ENCODE measurements around the gene LIPH. TPM values are rescaled to one million over a fixed set of nuclear protein-coding genes. Genes with fewer than 3 reads are reported as not detected.

Gene LIPH
- total and polyA plus RNA-seq, 12 donors = 0.07 to 11.2 (median 0.90) TPM; not detected in 1

- peak; percentile 89 to 99 for TF ChIP-seq POLR2A (IDR thresholded peaks at IDR 0.05)
- peak in 1 of 6 experiments; percentile 19 for TF ChIP-seq CTCF (IDR thresholded peaks at IDR 0.05)
- peak within 1 kb of the TSS; percentile 26 to 100 (median 64) for H3K4me3 ChIP-seq
- H3K36me3 ChIP-seq (replicated peaks in 1 of 2) = peaks cover 0 to 31% of the 10 kb centered on the region in 2 donors
- DNase-seq = peak; percentile 95 to 97 (median 96)
- H3K4me1 ChIP-seq (replicated peaks in 1 of 2) = peaks cover 26 to 35% of the 10 kb centered on the region in 2 donors
- H3K27me3 ChIP-seq = no peaks in the 10 kb centered on the region
- peak within 1 kb of the TSS; percentile 75 to 97 (median 89) for H3K27ac ChIP-seq
- no peaks in the 10 kb centered on the region for H3K9me3 ChIP-seq (replicated peaks in 1 of 3)
- WGBS, 4 donors = 0 to 1% (median 0%) methylated on average over 29 to 82 of the region's 82 CpGs
- intact Hi-C loops (cut with DNase I) = no loop called here
These were observed 53.6 kb downstream of the LIPH start, which contains the start of gene TMEM41A for GRCh38 chr3:185498503-185499396. Gene TMEM41A (minus strand): TSS chr3:185499035. CDS start chr3:185498961, 74 bp downstream.

- Histone ChIP-seq H3K9me3 (replicated peaks in 1 of 3) (no peaks in the 10 kb centered on the region), H3K27me3 (no peaks in the 10 kb centered on the region), H3K36me3 (replicated peaks in 1 of 2) (peaks cover 0 to 59% of the 10 kb centered on the region in 2 donors), H3K4me1 (replicated peaks in 1 of 2) (no peaks in the 10 kb centered on the region), H3K4me3 (no peak overlapping the region), H3K27ac (no peak overlapping the region)
- intact Hi-C loops (cut with DNase I) = no loop called here
- WGBS, 4 donors = 84 to 99% (median 94%) methylated on average over 4 of the region's 4 CpGs
- no peak for TF ChIP-seq POLR2A (IDR thresholded peaks at IDR 0.05)
- TF ChIP-seq CTCF (IDR thresholded peaks at IDR 0.05) = no peak
- no peak for DNase-seq
These were observed 62.1 kb downstream of the LIPH start for GRCh38 chr3:185490241-185490640.

GRCh38 chr3:185489462-185489861 is 62.9 kb downstream of the LIPH start:
- no peaks in the 10 kb centered on the region for H3K27me3 ChIP-seq
- H3K4me3 ChIP-seq = no peak overlapping the region
- H3K27ac ChIP-seq = no peak overlapping the region
- 77 to 86% (median 80%) methylated on average over 3 of the region's 3 CpGs for WGBS, 4 donors
- H3K36me3 ChIP-seq (replicated peaks in 1 of 2) = peaks cover 0 to 51% of the 10 kb centered on the region in 2 donors
- no peaks in the 10 kb centered on the region for H3K4me1 ChIP-seq (replicated peaks in 1 of 2)
- intact Hi-C loops (cut with DNase I) = no loop called here
- no peaks in the 10 kb centered on the region for H3K9me3 ChIP-seq (replicated peaks in 1 of 3)
- TF ChIP-seq CTCF (IDR thresholded peaks at IDR 0.05) = no peak
- no peak for TF ChIP-seq POLR2A (IDR thresholded peaks at IDR 0.05)
- DNase-seq = no peak

- no peak overlapping the region for H3K27ac ChIP-seq
- H3K4me1 ChIP-seq (replicated peaks in 1 of 2) = no peaks in the 10 kb centered on the region
- intact Hi-C loops (cut with DNase I) = no loop called here
- DNase-seq = no peak
- H3K27me3 ChIP-seq = no peaks in the 10 kb centered on the region
- H3K36me3 ChIP-seq (replicated peaks in 1 of 2) = peaks cover 0 to 41% of the 10 kb centered on the region in 2 donors
- WGBS, 4 donors = 79 to 87% (median 81%) methylated on average over 2 to 5 of the region's 5 CpGs
- TF ChIP-seq POLR2A (IDR thresholded peaks at IDR 0.05) = no peak
- TF ChIP-seq CTCF (IDR thresholded peaks at IDR 0.05) = no peak
- H3K9me3 ChIP-seq (replicated peaks in 1 of 3) = no peaks in the 10 kb centered on the region
- no peak overlapping the region for H3K4me3 ChIP-seq
These were observed 63.9 kb downstream of the LIPH start for GRCh38 chr3:185488465-185488864.
